Psoas muscle (tissue), 8 donors: ENCODE data around the gene PLCD1. TPM values are rescaled to one million over a fixed set of nuclear protein-coding genes. Genes with fewer than 3 reads are reported as not detected.
"Not testable (repeated sequence)": the region's sequence is repeated elsewhere in the genome, so short reads cannot be mapped to it uniquely, and the experiment has no call there.

ENCODE experiments used
- ATAC-seq, 4 donors: fragments of 200-7000 bp; cut with Tn5 transposase; one replicate each; pipeline ENCODE4 v1.9.1; 2020; ENCODE audit warnings: moderate library complexity in 3 of 4, mild to moderate bottlenecking in 2 of 4
- DNase-seq, 2 donors: peaks; one replicate each; pipeline ENCODE4 v3.0.0-alpha.2; 2020
- H3K27ac ChIP-seq: fragments of 200-600 bp; one replicate; pipeline ENCODE4 v1.8.0; 2022
- H3K27me3 ChIP-seq, 3 donors: fragments of 200-600 bp in 1 of 3; one replicate each; pipeline versions ENCODE4 v1.6.1 to v1.8.0; 2013 to 2022; ENCODE audit warnings: low read length in 2 of 3, mild to moderate bottlenecking in 2 of 3, moderate library complexity in 1 of 3; ENCODE audit not compliant: insufficient read depth in 3 of 3
- H3K36me3 ChIP-seq, 2 donors: fragments of 200-600 bp in 1 of 2; one replicate each; pipeline versions ENCODE4 v1.6.1 to v1.8.0; 2013 to 2022; ENCODE audit warnings: low read depth in 1 of 2, mild to moderate bottlenecking in 1 of 2, moderate library complexity in 1 of 2; ENCODE audit not compliant: insufficient read depth in 1 of 2
- H3K4me1 ChIP-seq: fragments of 200-600 bp; one replicate; pipeline ENCODE4 v1.8.0; 2022
- H3K4me3 ChIP-seq: fragments of 200-600 bp; one replicate; pipeline ENCODE4 v1.8.0; 2022; ENCODE audit warnings: mild to moderate bottlenecking
- H3K9me3 ChIP-seq: fragments of 200-600 bp; one replicate; pipeline ENCODE4 v1.8.0; 2022
- CTCF ChIP-seq: fragments of 200-600 bp; IDR thresholded peaks from one replicate; pipeline ENCODE4 v1.8.0; 2022; ENCODE audit warnings: antibody characterized with exemption
- WGBS, 3 donors: extraction: QIAGEN DNeasy Blood & Tissue Kit; methylation state at CpG; one replicate each; pipeline versions ENCODE4 v1.1.6 to v1.1.7; 2013; 5-methylcytosine and 5-hydroxymethylcytosine counted together
- intact Hi-C, 2 donors: fragments of 100-400 bp; cut with DNase I; formaldehyde crosslinking; loops; one replicate each; pipeline versions ENCODE4 v1.11.0 to v1.14.2; 2022
- polyA plus RNA-seq, 3 donors: library from polyadenylated mRNA; stranded (reverse); fragments of 200-250 nt; gene quantifications; one replicate each; pipeline ENCODE4 v1.2.3, GENCODE V29; 2013
- total RNA-seq, 4 donors: library from RNA; stranded (reverse); fragmentation: NEBNext Ultra II Directional in 2 of 4; extraction: Animal tissue kit (Norgen Biotek cat#: 25700) in 2 of 4; gene quantifications; one replicate each; pipeline versions ENCODE4 v1.2.1 to v1.2.4, GENCODE V29; 2021 to 2023
- donor health status: healthy with polysubstance abuse.
- donor health status: DM: no; HTN: no; CAD: no; lungs with moderate emphysema.
- donor health status: Bipolar disorder and iron deficiency.
- donor health status: healthy.
- donor health status: DM: yes; HTN: yes; CAD: no.
- donor health status: DM: no; HTN: no; CAD: no.
- donor health status: DM: no; HTN: no; CAD: no.
- donor health status: DM: yes; HTN: yes; CAD: no.

Gene PLCD1
- total and polyA plus RNA-seq, 7 donors, result 2.4 to 7.9 (median 4.8) TPM

GRCh38 chr3:38038447-38038911 lies 9.0 kb upstream of the PLCD1 start:
- ATAC-seq (no peak), DNase-seq (no peak)
- Histone ChIP-seq H3K4me1 (no peaks in the 10 kb centered on the region), H3K27me3 (peaks cover 0 to 22% (median 0%) of the 10 kb centered on the region in 3 donors), H3K4me3 (no peak overlapping the region), H3K27ac (no peak overlapping the region), H3K9me3 (no peaks in the 10 kb centered on the region), H3K36me3 (no peaks in the 10 kb centered on the region)
- 92 to 94% (median 92%) methylated on average over 5 of the region's 5 CpGs for WGBS, 3 donors
- intact Hi-C loops, result no loop called here
- no peak for TF ChIP-seq CTCF

- no peaks in the 10 kb centered on the region for H3K4me1 ChIP-seq
- no peak overlapping the region for H3K27ac ChIP-seq
- peaks cover 0 to 22% (median 0%) of the 10 kb centered on the region in 3 donors for H3K27me3 ChIP-seq
- no peaks in the 10 kb centered on the region for H3K36me3 ChIP-seq
- 74 to 86% (median 85%) methylated on average over 3 of the region's 3 CpGs for WGBS, 3 donors
- no peaks in the 10 kb centered on the region for H3K9me3 ChIP-seq
- DNase-seq (no peak), ATAC-seq (no peak)
- intact Hi-C loops, result no loop called here
- TF ChIP-seq CTCF, result no peak
- no peak overlapping the region for H3K4me3 ChIP-seq
Measured at GRCh38 chr3:38036906-38037305, 7.5 kb upstream of the PLCD1 start.

- no peak for ATAC-seq
- intact Hi-C loops, result no loop called here
- H3K27me3 ChIP-seq, result peaks cover 0 to 22% (median 2%) of the 10 kb centered on the region in 3 donors
- no peaks in the 10 kb centered on the region for H3K9me3 ChIP-seq
- H3K4me1 ChIP-seq, result no peaks in the 10 kb centered on the region
- TF ChIP-seq CTCF, result no peak
- H3K36me3 ChIP-seq, result no peaks in the 10 kb centered on the region
- no peak overlapping the region for H3K4me3 ChIP-seq
- 81 to 95% (median 83%) methylated on average over 5 of the region's 5 CpGs for WGBS, 3 donors
- DNase-seq, result no peak
- H3K27ac ChIP-seq, result no peak overlapping the region
Measured at GRCh38 chr3:38036286-38036685, 6.8 kb upstream of the PLCD1 start.

GRCh38 chr3:38034335-38034734 lies 4.9 kb upstream of the PLCD1 start:
- H3K27me3 ChIP-seq, result peaks cover 0 to 12% (median 4%) of the 10 kb centered on the region in 3 donors
- ATAC-seq, DNase-seq, H3K27ac ChIP-seq, intact Hi-C loops, H3K4me1 ChIP-seq, H3K4me3 ChIP-seq, H3K36me3 ChIP-seq, H3K9me3 ChIP-seq: not testable (repeated sequence)
- WGBS, 3 donors, result 87 to 92% (median 88%) methylated on average over 9 of the region's 9 CpGs

GRCh38 chr3:38033586-38033985 lies 4.1 kb upstream of the PLCD1 start:
- not testable (repeated sequence) for DNase-seq, H3K27ac ChIP-seq
- 88 to 94% (median 90%) methylated on average over 6 to 7 of the region's 7 CpGs for WGBS, 3 donors

GRCh38 chr3:38032328-38032865 lies 3.0 kb upstream of the PLCD1 start:
- 94 to 100% (median 97%) methylated on average over 1 of the region's 1 CpG for WGBS, 3 donors
- intact Hi-C loops, result no loop called here
- peaks cover 0 to 5% (median 4%) of the 10 kb centered on the region in 3 donors for H3K27me3 ChIP-seq
- peaks cover 5% of the 10 kb centered on the region for H3K4me1 ChIP-seq
- H3K4me3 ChIP-seq, result no peak overlapping the region
- no peaks in the 10 kb centered on the region for H3K36me3 ChIP-seq
- TF ChIP-seq CTCF, result no peak
- no peak overlapping the region for H3K27ac ChIP-seq
- H3K9me3 ChIP-seq, result no peaks in the 10 kb centered on the region
- ATAC-seq (no peak), DNase-seq (no peak)

More at GRCh38 chr3:38033586-38033985, 4.1 kb upstream of the PLCD1 start:
- H3K4me1 ChIP-seq, H3K36me3 ChIP-seq, H3K9me3 ChIP-seq, H3K27me3 ChIP-seq, intact Hi-C loops, ATAC-seq, H3K4me3 ChIP-seq: not testable (repeated sequence)
